GM12878 (cell line): ENCODE data around the gene DHRS1. TPM values are rescaled to one million over a fixed set of nuclear protein-coding genes. Genes with fewer than 3 reads are reported as not detected.

Experiments
- ATAC-seq: fragments of 200-7000 bp; cut with Tn5 transposase; 3 replicates; pipeline ENCODE4 v1.9.1; 2020; ENCODE audit warnings: mild to moderate bottlenecking, moderate library complexity
- BruUV-seq: library from RNA; stranded (reverse); fragments of 400-500 nt; replicated peaks from 2 replicates; lab custom pipeline; 2021; lab: Mats Ljungman, UMichigan
- CTCF ChIA-PET: fragments of 300-600 bp; sonication (Branson Sonifier 250); formaldehyde crosslinking; extraction: SDS; loops from one replicate; lab custom pipeline; 2021; ENCODE audit warnings: inconsistent platforms; lab: Yijun Ruan, JAX
- POLR2A ChIA-PET: fragments of 350-600 bp; formaldehyde crosslinking; extraction: SDS; loops from one replicate; lab custom pipeline; 2021; ENCODE audit warnings: inconsistent platforms; lab: Charles Lee
- RAD21 ChIA-PET: fragments of 300-600 bp; sonication (Branson Sonifier 250); formaldehyde crosslinking; loops from one replicate; lab custom pipeline; 2023; ENCODE audit warnings: antibody characterized with exemption; ENCODE audit not compliant: unreplicated experiment; lab: Charles Lee
- SMC1A ChIA-PET: fragments of 300-600 bp; sonication (Branson Sonifier 250); formaldehyde crosslinking; loops from one replicate; lab custom pipeline; 2023; ENCODE audit not compliant: unreplicated experiment, uncharacterized antibody; lab: Charles Lee
- DNase-seq: peaks from one replicate; pipeline ENCODE4 v3.0.0-alpha.2; 2011; ENCODE audit warnings: low read depth, low spot score
- FAIRE-seq: peaks from 3 replicates; lab custom pipeline; 2011; peaks lifted over from hg19 to GRCh38; lab: Jason Lieb, UNC
- H2AFZ ChIP-seq: 2 replicates; pipeline ENCODE4 v1.6.0; 2011; ENCODE audit warnings: low read depth, low read length, control low read depth; ENCODE audit not compliant: control insufficient read depth
- H3K27ac ChIP-seq: 2 replicates; pipeline ENCODE4 v1.5.1; 2011; ENCODE audit warnings: control low read depth; ENCODE audit not compliant: control insufficient read depth, insufficient read depth
- H3K27me3 ChIP-seq, 2 experiments: replicated peaks in 1 of 2; 2 replicates each; pipeline versions ENCODE4 v1.6.0 to v1.6.1; 2011; ENCODE audit warnings: low read length in 1 of 2; ENCODE audit not compliant: control insufficient read depth in 2 of 2, insufficient read depth in 2 of 2
- H3K36me3 ChIP-seq, 2 experiments: 2 replicates each; pipeline ENCODE4 v1.5.1; 2011; ENCODE audit warnings: low read length in 1 of 2; ENCODE audit not compliant: control insufficient read depth in 2 of 2, insufficient read depth in 2 of 2
- H3K4me1 ChIP-seq: 2 replicates; pipeline ENCODE4 v1.6.1; 2011; ENCODE audit warnings: mild to moderate bottlenecking, low read length, moderate library complexity, mixed read lengths; ENCODE audit not compliant: control insufficient read depth, insufficient read depth
- H3K4me2 ChIP-seq: 2 replicates; pipeline ENCODE4 v1.6.0; 2011; ENCODE audit warnings: control low read depth; ENCODE audit not compliant: control insufficient read depth, insufficient read depth
- H3K4me3 ChIP-seq: fragments of 200-600 bp; sonication (generic); 2 replicates; pipeline ENCODE4 v1.5.1; 2016
- H3K79me2 ChIP-seq: 2 replicates; pipeline ENCODE4 v1.6.0; 2011; ENCODE audit warnings: low read length; ENCODE audit not compliant: control insufficient read depth, insufficient read depth
- H3K9ac ChIP-seq: 2 replicates; pipeline ENCODE4 v1.8.0; 2011; ENCODE audit warnings: low read length, control low read depth, mixed read lengths; ENCODE audit not compliant: control insufficient read depth, insufficient read depth
- H3K9me3 ChIP-seq: replicated peaks from 3 replicates; pipeline ENCODE4 v1.5.1; 2011; ENCODE audit warnings: mild to moderate bottlenecking, low read length; ENCODE audit not compliant: control insufficient read depth, insufficient read depth
- H4K20me1 ChIP-seq: 2 replicates; pipeline ENCODE4 v1.6.0; 2011; ENCODE audit not compliant: control insufficient read depth, insufficient read depth
- SKIL ChIP-seq: fragments of 450-650 bp; IDR thresholded peaks from 2 replicates; pipeline ENCODE4 v1.6.1; 2017; ENCODE audit warnings: mild to moderate bottlenecking, low read depth, inconsistent platforms; ENCODE audit not compliant: poor library complexity, severe bottlenecking
- ZNF592 ChIP-seq: fragments of 450-650 bp; IDR thresholded peaks from 2 replicates; pipeline ENCODE4 v1.6.1; 2017; ENCODE audit warnings: mild to moderate bottlenecking, moderate library complexity
- WGBS: methylation state at CpG from one replicate; pipeline ENCODE4 v1.1.6; 2016; ENCODE audit warnings: low lambda C conversion rate; ENCODE audit not compliant: insufficient replicate concordance, insufficient coverage; ENCODE audit errors: missing lambda C conversion rate; 5-methylcytosine and 5-hydroxymethylcytosine counted together
- in situ Hi-C: fragments of 300-500 bp; cut with MboI; formaldehyde crosslinking; loops from 9 replicates; pipeline ENCODE4 v1.14.3; 2018; ENCODE audit warnings: mixed read lengths
- intact Hi-C: fragments of 100-400 bp; cut with micrococcal nuclease; formaldehyde crosslinking; loops from one replicate; pipeline ENCODE4 v1.14.2; 2022; ENCODE audit not compliant: unreplicated experiment
- polyA plus RNA-seq, 11 experiments: library from polyadenylated mRNA; depleted of rRNA in 4 of 11; unstranded in 6 of 11; stranded (reverse) in 5 of 11; fragments of >200 nt; fragmentation: Nextera tagmentation in 4 of 11; fragmentation: Illumina TruSeq in 1 of 11; extraction: Ambion mirVana in 4 of 11; extraction: Trizol in 1 of 11; gene quantifications; 1 replicate in 1 of 11; 2 replicates in 10 of 11; pipeline versions ENCODE4 v1.2.1 to v1.2.3, GENCODE V29; 2011 to 2016; ENCODE audit warnings: inconsistent platforms in 2 of 11, missing spikeins in 2 of 11, low read depth in 1 of 11
- total RNA-seq, 4 experiments: library from RNA; depleted of rRNA in 3 of 4; stranded (reverse); fragments of >200 nt in 3 of 4; fragmentation: Illumina TruSeq in 1 of 4; extraction: Trizol in 1 of 4; gene quantifications; 2 replicates each; pipeline versions ENCODE4 v1.2.1 to v1.2.3, GENCODE V29; 2013 to 2021

DHRS1 gene
- total and polyA plus RNA-seq, 10 of the 15 experiments (the other 5 are each of a cell fraction or from before 2014, with no cell fraction given): 12.1 to 45.0 (median 25.7) TPM

GRCh38 chr14:24291446-24292117, 8.0 kb downstream of the DHRS1 start:
- BruUV-seq: no TSS peak
- POLR2A ChIA-PET: interaction anchor here (1.0 to 1.7 kb wide), 3 partner anchors 11 to 51 kb away, joined by 3 to 4 read pairs (median 3); no protein-coding TSS in a partner anchor
- Histone ChIP-seq H3K9ac (no peak overlapping the region), H4K20me1 (no peaks in the 10 kb centered on the region), H3K27me3 (no peaks in the 10 kb centered on the region), H3K79me2 (no peaks in the 10 kb centered on the region; the same call in 1 of the 2 replicates), H3K36me3 (peaks cover 13 to 37% of the 10 kb centered on the region in 2 experiments), H2AFZ (no peak overlapping the region), H3K4me2 (no peak overlapping the region), H3K4me1 (peaks cover 19% of the 10 kb centered on the region), H3K27ac (no peak overlapping the region), H3K9me3 (no peaks in the 10 kb centered on the region), H3K4me3 (no peak overlapping the region)
- RAD21 ChIA-PET: interaction anchor here (1.0 to 3.0 kb wide), 4 partner anchors 8 to 49 kb away, joined by 3 to 16 read pairs (median 10); partner anchors contain the start of genes CIDEB, DHRS1, NOP9 and TINF2
- TF ChIP-seq ZNF592 (no peak), SKIL (no peak)
- intact Hi-C loops: no loop called here
- ATAC-seq: no peak
- in situ Hi-C loops: no loop called here
- DNase-seq: no peak
- CTCF ChIA-PET: interaction anchor here (0.6 to 13.4 kb wide), 6 partner anchors 11 to 76 kb away, joined by 3 to 269 read pairs (median 9); partner anchors contain the start of genes CIDEB, MDP1, RABGGTA and TINF2
- SMC1A ChIA-PET: interaction anchor here (0.7 to 3.0 kb wide), 6 partner anchors 8 to 140 kb away, joined by 3 to 14 read pairs (median 6); partner anchors contain the start of genes DHRS1, NOP9, RABGGTA and TINF2
- WGBS: 100% methylated on average over 3 of the region's 3 CpGs
- no peak for FAIRE-seq
